HG02840 (cell line): ENCODE measurements around the gene IL10RA.
A peak's percentile ranks its signal among the peaks of the same experiment; 100 is the strongest.
"Not testable (repeated sequence)": the region's sequence is repeated elsewhere in the genome, so short reads cannot be mapped to it uniquely, and the experiment has no call there.

Experiments used
- ATAC-seq: cut with Tn5 transposase; IDR thresholded peaks from one replicate; pipeline ENCODE4 v1.9.1; 2021; ENCODE audit warnings: mild to moderate bottlenecking, moderate library complexity, moderate number of reproducible peaks; ENCODE audit not compliant: unreplicated experiment, low FRiP score

Gene IL10RA

DNA sequence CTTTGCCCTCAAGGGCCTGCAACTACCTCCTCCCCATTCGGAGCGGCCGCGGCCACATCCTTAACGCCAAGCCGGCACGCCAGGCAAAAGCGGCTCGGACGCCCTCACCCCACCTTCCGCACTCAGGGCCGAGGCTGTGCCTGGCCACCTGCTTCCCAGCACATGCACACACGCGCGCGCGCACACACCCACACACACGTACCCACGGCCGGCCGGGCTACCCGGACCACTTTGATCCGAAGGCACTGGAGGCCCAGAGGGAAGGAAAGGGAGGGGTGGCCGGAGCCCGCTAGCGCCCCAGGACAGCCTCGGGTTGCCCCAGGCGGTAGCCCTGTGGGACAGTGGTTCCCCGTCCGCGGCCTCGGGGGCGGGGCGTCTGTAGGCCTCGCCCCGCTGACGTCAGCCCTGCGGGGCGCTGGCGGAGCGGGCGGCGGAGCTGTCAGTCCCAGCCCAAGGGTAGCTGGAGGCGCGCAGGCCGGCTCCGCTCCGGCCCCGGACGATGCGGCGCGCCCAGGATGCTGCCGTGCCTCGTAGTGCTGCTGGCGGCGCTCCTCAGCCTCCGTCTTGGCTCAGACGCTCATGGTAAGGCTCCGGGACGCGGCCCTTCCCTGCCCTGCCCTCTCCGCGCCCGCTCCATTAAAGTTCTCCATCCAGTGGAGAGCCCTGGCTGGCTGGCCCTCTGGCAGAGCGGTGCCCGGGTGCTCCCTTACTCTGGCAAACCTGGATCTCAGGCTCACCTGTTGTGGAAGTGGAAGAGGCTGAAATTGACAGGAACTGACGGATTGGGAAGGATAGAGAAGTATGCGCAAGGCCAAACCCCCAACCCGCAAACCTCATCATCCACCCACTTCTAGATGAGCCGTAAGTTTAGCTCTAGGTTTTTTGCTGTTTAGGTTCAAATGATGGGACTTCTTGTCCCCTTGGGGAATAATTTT is at the start of gene IL10RA:
Gene IL10RA, plus strand, starts transcription at position 442 of the 935 bp plus-strand sequence. Its CDS starts 74 bp downstream, at position 516.
- ATAC-seq = peak; percentile 84

DNA sequence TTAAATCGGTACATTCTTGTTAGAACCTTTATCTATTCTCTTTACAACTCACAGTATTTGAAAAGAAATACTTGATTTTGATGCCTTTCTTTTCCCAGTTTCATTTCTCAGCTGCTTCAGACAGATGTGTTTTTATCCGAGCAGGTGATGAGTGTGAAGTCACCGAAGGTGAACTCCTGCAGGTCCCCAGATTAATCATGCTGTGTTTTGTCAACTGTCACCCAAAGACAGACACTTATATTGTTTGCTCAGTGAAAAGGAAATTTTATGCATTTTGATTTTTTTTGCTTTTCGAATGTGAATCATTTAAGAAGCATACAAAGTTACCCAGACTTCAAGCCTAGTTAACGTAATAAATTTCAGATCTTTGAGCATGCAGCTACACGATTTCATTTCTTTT is 49.2 kb upstream of the IL10RA start:
- ATAC-seq = no peak

DNA sequence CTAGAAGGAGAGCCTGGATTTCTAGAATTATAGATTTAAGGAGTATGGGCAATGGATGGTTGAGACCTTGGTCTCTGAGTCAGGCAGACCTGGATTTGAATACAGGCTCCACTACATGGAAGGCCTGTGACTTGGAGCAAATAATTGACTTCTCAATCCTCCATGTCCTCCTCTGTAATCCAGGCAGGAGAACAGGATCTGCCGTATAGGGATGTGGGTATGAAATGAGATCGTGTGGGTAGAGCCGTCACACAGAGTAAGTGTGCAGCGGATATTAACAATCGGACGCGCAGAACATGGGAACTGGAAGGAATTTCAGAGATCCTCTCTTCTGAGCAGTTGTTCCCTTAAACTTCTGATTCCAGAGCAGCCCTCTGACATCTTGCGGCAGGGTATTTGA is 45.5 kb upstream of the IL10RA start:
- ATAC-seq = no peak

DNA sequence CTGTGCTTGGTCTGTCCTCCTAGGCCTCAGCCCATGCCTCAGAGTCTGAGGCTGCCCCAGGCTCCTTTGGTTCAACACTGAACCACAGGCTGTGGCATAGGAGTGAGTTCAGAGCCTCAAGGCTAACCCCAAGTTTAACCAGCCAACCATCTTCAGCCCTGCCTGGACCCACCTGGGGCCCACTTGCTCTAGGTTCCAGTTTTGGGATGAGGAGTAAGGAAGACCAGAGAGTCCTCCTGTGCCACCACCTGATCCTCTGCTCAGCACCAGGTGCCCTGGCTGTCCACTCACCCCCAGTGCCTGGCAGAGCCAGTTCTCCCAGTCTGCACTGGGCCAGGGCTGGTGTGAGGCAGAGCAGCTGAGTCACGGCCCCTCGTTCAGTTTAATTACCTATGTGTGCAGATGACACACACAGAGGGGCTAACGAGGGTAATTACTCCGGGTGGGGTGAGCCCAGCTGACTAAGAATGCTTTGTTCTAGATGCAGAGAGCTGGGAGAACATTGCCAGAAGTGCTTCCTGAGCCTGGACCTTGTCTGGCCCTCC is 45.0 kb upstream of the IL10RA start:
- no peak for ATAC-seq

DNA sequence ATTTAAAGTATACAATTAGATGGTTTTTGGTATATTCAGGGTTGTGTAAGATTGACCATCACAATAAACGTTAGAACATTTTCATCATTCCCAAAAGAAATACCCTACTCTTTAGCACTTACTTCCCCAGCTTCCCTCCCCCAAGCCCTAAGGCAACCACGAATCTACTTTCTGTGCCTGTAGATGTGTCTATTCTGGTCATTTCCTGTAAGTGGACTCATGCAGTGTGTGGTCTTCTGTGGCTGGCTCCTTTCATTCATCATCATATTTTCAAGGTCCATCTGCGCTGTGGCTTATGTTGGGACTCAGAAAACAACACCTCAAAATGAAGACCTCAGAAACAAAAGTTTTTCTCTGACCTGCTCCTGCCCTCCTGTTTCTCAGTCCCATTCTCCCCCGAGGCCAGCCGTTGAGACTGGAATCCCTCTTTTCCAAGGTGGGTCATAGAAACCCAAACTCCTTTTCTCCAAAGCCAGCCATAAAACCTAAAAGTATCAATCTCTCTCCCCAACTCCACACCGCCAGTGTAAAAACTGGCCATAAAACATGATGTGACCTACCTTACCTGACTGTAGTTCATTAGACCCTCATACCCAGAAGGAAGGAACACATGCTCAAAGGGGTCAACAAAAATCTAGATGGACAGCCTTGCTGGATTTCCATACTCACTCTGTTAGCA is 44.1 kb upstream of the IL10RA start:
- ATAC-seq = no peak

DNA sequence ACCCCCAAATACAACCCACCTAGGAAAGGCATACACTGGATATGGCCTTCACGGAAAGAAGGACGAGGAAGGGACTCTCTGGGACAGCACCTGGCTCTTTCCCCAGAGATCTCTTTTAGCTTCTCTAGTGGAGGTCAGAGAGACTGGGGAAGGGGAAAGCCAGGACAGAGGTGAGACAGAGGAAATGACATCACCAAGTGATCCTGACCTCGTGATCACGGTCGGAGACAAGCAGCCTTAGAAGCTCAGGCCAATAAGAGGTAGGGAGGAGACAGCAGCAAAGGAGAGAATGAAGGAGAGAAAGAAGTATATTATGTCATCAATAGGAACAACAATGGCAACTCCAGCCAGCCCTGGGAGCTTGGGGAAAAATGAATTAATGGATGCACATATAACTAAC is 41.6 kb upstream of the IL10RA start:
- no peak for ATAC-seq

DNA sequence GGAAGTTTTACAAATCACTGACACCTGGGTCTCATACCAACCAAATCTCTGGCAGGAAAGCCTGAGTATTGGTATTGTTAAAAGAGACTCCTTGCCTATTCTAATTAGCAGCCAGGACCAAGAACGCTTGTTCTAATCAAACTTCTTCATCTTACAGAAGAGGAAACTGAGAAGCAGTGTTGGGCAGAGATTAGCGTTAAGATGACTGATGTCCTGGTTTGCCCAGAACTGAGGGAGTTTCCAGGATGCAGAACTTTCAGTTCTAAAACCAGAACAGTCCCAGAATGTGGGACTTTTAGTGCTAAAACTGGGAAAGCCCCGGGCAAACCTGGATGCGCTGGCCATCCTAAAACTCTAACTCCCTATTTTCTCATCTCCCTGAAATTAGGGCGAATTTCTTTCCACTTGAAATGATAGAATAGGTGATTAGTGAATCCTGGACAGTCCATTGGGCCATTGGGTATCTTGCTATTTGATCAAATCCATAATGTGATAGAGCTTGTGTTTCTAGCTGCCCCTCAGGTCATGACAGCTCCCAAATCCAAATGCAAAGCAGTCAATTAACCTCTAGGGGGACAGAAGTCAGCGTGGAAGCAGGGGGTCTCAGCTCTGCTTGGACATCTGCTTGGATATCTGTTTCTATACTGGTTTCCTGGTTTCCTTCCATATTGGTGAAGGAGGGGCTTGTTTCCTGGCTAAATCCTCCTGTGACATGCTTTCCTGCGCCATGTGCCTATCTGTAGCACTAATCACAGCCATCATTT is 41.0 kb upstream of the IL10RA start:
- no peak for ATAC-seq

DNA sequence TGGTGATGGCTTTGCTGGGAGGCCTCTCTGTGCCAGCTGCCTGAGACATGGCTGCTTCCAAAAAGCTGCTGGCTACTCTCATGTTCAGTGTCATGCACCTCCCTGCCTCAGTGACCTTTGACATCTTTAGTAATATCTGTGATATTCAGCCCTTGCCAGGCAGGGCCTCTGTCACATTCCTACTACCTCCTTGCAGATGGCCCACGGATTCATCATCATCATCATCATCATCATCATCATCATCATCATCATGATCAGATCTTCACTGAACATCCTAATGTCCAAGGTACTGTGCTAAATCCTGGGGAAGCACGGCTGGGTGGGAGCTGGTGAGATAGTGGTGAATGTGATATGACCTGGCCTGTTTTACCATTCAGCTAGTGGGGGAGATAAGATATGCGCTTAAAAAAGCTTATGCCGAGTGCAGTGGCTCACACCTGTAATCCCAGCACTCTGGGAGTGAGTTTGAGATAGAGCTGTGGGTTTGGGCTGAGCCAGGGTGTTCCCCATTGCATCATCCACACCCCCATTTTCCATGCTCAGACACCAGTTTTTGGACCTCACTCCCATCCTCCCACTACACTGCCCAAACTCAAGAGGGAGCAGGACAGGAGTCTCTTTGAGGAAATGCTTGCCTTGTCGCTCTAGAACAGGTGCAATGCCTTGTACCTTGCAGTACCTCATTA is 39.9 kb upstream of the IL10RA start:
- ATAC-seq = no peak

DNA sequence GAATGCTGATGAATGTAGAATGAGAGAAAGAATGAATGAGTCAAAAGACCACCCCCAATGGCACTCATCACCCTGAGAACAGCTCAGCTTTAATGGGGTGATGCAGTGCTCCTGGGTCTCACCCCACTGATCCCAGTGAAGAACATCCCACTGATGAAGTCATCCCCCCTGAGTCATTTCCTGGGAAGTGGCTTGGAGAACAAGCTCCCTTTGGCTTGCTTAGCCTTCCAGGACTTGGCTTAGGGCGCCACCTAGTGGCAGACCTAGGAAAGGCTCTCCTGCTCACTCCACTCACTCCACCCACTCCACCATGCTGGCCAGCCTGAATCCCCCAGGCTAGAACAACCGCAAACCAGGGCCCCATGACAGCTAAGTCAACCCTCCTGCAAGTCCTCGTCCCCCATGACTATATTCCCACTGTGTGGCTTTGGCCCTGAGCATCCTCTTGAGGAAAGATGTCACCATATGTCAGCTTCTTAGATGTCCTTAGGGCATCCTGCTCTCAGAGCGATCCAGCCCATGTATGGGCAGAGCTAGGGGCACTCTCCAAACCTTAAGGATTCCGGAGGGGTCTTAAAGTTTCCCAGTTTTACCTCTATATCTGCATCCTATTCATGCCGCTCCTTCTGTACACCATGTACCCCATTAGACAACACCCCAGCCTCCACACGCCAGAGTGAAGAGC is 39.2 kb upstream of the IL10RA start:
- ATAC-seq = no peak

DNA sequence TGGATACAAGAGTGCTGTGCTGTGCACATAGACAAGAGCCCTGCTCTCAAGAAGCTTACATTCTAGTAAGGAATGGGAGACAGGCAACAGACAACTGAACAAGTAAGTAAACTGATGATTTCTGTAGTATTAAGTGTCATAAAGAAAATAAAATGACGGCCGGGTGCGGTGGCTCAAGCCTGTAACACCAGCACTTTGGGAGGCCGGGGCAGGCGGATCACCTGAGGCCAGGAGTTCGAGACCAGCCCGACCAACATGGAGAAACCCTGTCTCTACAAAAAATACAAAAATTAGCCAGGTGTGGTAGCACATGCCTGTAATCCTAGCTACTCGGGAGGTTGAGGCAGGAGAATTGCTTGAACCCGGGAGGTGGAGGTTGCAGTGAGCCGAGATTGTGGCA is 38.4 kb upstream of the IL10RA start:
- not testable (repeated sequence) for ATAC-seq

DNA sequence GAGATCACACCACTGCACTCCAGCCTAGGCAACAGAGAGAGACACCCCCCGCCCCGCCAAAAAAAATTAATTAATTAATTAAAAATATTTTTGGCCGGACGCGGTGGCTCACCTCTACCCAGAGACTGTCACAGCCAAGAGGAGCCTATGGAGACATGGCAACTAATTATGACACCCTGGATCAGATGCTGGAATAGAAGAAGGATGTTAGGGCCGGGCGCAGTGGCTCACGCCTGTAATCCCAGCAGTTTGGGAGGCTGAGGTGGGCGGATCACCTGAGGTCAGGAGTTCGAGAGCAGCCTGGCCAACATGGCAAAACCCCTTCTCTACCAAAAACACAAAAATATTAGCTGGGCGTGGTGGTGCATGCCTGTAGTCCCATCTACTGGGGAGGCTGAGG is 37.7 kb upstream of the IL10RA start:
- ATAC-seq = not testable (repeated sequence)

DNA sequence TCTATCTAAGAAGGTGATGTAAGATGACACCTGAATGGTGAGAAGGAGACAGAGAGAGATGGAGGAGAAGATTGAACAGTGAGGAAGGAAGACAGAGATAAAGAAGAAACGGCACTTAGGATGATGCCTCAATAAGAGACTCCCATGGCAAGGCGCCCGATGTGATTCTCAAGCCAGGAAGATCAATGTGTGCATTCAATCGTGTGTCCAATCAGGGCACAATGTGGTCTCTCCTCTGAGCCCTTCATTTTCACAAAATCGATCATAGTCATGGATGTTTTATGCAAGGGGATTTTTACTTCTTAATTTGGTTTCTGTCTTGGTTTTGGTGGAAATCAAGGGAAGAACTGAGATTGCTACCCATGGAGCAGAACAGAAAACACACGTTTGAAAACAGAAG is 37.1 kb upstream of the IL10RA start:
- no peak for ATAC-seq

DNA sequence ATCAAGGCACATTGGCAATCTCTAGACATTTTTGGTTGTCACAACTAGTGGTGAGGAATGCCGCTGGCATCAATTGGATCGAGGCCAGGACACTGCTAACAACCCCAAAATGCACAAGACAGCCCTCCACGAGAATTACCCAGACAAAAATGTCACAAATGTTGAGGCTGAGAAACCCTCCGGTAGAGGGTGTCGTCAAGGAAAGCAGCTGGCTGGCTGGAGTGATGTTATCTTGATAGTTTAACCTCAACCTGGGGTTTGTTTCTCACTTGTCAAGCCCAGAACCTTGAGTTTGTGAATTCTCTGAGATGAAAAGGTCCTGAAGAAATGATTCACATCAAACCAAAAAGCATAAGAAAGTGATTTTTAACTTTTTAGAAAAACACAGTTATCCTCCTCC is 35.9 kb upstream of the IL10RA start:
- ATAC-seq = no peak

DNA sequence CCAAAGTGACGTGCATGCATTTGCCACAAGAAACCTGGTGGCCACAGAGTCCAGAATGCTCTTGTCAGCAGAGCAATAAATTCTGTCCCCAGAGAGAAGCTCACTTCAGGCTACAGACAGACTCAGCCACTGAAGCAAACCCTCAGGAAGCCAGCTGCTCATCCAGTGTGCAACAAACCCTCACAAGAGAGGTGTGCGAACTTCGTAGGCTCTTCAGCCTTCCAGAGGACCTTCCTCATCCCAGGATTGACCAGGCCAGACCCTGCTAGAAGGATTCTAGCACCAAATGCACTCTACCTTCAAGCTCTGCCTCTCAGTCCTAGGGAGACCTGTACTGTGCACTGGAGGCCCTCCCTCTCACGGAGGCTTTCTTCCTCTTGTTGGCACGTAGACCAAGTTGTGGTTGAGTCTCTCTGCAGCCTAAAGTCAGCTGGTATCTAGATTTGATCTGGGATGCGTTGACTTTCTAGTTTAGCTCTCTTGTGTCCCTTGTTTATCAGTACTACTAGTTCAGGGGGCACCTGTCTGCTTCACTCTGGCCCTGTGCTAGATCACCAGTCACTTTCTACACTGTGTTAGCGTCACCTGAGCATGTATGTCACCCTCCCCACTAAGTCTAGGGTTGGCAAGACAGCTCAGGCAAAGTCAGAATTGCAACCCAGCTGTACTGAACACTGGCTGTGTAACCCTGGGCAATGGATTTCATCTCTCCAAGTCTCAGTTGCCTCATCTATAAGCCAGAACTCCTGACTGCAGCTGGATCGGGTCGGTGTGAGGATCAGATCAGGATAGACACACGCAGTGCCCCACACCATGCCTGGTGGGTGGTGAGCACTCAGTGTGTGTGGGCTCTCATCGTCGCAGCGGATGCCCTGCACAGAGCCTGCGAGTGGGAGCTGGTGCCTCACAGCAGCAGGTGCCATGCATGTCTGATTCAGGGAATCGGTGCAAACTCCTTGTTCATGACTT is 34.9 kb upstream of the IL10RA start:
- no peak for ATAC-seq

DNA sequence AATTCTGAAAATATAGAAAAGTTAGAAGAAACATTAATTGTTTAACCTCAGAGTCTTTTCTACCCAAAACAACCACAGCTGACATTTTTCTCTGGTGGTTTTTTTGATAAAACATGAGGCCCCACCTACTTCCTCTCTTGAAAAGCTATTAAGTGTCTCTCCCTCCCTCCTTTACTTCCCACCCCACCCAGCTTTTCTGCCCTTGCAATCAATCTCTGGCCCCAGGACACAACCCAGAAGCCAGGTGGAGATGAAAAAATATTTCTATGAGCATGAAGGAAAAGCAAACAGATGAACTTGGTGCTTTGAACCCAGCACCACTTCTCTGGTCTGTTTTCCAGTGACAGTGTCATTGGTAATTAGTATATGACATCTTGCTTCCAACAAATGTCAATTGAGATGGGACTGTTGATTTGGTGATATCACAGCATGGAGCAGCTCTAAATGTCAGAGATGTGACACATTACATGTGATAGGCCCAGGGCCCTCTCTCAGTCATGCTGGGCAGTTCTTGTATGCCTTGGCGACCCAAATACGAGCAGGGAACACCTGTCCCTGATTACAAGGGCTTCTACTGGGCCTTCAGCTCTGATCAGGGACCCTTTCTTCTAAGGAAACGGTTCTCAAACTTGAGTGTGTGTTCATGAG is 33.0 kb upstream of the IL10RA start:
- ATAC-seq = no peak

DNA sequence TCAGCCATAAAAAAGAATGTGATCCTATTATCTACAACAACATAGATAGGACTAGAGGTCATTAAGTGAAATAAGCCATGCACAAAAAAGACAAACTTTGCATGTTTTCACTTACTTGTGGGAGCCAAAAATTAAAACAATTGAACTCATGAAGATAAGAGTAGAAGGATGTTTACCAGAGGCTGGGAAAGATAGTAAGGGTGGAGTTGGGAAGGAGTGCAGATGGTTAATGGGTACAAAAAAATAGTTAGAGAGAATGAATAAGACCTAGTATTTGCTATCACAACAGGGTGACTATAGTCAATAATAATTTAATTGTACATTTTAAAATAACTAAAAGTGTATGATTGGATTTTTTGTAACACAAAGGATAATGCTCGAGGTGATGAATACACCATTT is 27.2 kb upstream of the IL10RA start:
- ATAC-seq = no peak

DNA sequence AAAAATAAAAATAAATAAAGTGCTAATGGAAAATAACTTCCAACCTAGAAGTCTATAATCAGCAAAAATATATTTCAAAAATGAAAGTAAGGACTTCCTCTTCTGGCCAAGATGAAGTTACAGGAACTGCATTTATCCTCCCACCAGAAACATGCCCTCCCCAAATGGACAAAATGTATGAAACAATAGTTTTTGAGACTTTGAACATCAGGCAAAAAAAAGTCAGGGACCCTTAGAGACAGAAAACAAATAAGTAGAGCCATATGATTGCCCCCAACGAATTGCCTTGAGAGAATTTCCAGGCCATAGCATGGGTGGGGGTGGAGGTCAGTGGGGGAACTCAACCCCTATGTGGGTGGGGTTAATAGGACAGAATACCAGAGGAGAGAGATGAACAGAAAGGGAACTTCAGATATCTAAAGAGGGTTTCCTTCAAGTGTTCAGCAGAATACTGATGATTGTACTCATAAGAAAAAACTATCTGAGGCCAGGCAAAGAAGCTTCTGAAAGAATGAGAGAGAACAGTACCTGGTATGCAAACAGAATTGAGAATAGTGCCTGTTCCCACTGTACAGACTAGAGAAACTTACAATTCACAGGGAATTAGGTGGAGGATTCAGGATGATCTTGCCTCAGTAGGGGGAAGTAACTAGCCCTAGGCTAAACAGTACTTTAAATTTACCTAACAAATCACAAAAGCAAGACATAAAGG is 26.6 kb upstream of the IL10RA start:
- no peak for ATAC-seq
